Mucosa of stomach (tissue), 1 donor: ENCODE results near the gene FGFR4.

Experiments
- H3K27me3 ChIP-seq: one replicate; pipeline ENCODE4 v1.7.0; 2013; ENCODE audit warnings: mild to moderate bottlenecking, low read length; ENCODE audit not compliant: control insufficient read depth, insufficient read depth
- H3K36me3 ChIP-seq: one replicate; pipeline ENCODE4 v1.7.0; 2013; ENCODE audit warnings: low read length; ENCODE audit not compliant: control insufficient read depth, insufficient read depth
- H3K4me1 ChIP-seq: one replicate; pipeline ENCODE4 v1.7.0; 2013; ENCODE audit warnings: mild to moderate bottlenecking, low read length; ENCODE audit not compliant: control insufficient read depth, insufficient read depth
- H3K4me3 ChIP-seq: one replicate; pipeline ENCODE4 v1.7.0; 2013; ENCODE audit warnings: low read length
- H3K9ac ChIP-seq: one replicate; pipeline ENCODE4 v1.7.0; 2013; ENCODE audit warnings: mild to moderate bottlenecking, low read length, moderate library complexity
- H3K9me3 ChIP-seq: one replicate; pipeline ENCODE4 v1.7.0; 2013; ENCODE audit warnings: mild to moderate bottlenecking, low read length, moderate library complexity; ENCODE audit not compliant: control insufficient read depth
- donor health status: Pancreatic carcinoma.

The FGFR4 gene

DNA sequence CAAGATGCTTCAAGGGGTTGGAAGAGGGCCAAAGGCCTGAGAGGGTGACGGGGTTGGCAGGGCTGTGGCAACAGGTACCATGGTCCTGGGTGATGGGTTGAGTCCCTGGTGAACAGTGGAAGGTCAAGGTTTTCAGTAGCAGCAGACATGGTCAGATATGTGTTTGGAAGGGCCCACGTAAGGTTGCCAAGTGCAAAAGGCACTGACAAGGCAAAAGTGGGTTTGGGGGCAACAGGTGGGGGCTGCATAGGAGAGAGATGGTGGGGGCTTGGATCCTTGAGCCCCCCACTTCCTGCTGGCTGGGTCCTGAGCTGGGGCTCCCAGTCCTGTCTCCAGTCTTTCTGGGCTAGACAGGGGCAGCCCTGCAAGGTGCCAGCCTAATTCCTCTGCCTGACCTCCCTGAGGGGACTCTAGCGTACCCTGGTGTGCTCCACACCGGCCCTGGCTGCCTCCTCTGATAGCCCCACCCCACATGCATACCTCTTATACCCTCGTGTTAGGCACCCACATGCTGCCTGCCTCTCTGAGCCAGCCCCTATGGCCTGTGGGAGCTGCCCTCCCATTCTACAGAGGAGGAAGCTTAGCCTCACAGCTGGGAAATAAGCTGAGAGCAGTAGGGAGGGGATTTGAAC is 26.0 kb downstream of the FGFR4 start:
- no peak overlapping the region for H3K9ac ChIP-seq
- no peak overlapping the region for H3K4me3 ChIP-seq

GRCh38 chr5:177113566-177114424 is 27.1 kb downstream of the FGFR4 start:
- Histone ChIP-seq H3K9me3 (no peaks in the 10 kb centered on the region), H3K27me3 (no peaks in the 10 kb centered on the region), H3K9ac (no peak overlapping the region), H3K4me1 (no peaks in the 10 kb centered on the region), H3K36me3 (no peaks in the 10 kb centered on the region), H3K4me3 (no peak overlapping the region)

More for the DNA sequence above, 26.0 kb downstream of the FGFR4 start:
- H3K9me3 ChIP-seq: no peaks in the 10 kb centered on the region
- H3K27me3 ChIP-seq: no peaks in the 10 kb centered on the region
- H3K4me1 ChIP-seq: no peaks in the 10 kb centered on the region
- no peaks in the 10 kb centered on the region for H3K36me3 ChIP-seq

GRCh38 chr5:177116631-177117373 is 30.1 kb downstream of the FGFR4 start:
- Histone ChIP-seq H3K4me3 (no peak overlapping the region), H3K36me3 (no peaks in the 10 kb centered on the region), H3K9ac (no peak overlapping the region), H3K4me1 (no peaks in the 10 kb centered on the region), H3K9me3 (no peaks in the 10 kb centered on the region), H3K27me3 (no peaks in the 10 kb centered on the region)

DNA sequence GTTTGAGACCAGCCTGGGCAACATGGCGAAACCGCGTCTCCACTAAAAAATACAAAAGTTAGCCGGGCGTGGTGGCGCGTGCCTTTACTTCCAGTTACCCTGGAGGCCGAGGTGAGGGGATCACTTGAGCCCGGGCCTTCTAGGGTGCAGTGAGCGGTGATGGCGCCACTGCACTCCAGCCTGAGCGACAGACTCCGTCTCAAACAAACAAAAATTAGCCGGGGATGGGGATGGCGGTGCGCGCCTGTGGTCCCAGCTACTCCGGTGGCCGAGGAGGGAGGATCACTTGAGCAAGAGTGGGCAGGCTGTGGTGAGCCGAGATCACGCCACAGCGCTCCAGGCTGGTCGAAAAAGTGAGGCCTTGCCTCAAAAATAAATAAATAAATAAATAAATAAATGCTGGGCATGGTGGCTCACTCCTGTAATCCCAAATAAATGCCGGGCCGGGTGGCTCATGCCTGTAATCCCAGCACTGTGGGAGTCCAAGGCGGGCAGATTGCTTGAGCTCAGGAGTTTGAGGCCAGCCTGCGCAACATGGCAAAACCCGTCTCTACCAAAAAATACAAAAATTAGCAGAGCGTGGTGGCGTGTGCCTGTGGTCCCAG is 30.8 kb downstream of the FGFR4 start:
- H3K9ac ChIP-seq: no peak overlapping the region
- no peaks in the 10 kb centered on the region for H3K9me3 ChIP-seq
- H3K36me3 ChIP-seq: no peaks in the 10 kb centered on the region
- no peaks in the 10 kb centered on the region for H3K27me3 ChIP-seq
- H3K4me3 ChIP-seq: no peak overlapping the region
- H3K4me1 ChIP-seq: no peaks in the 10 kb centered on the region

- Histone ChIP-seq H3K36me3 (no peaks in the 10 kb centered on the region), H3K9ac (no peak overlapping the region), H3K4me3 (no peak overlapping the region), H3K27me3 (no peaks in the 10 kb centered on the region), H3K4me1 (no peaks in the 10 kb centered on the region), H3K9me3 (no peaks in the 10 kb centered on the region)
These were observed 35.9 kb downstream of the FGFR4 start for GRCh38 chr5:177122566-177122965.

- H3K4me1 ChIP-seq: no peaks in the 10 kb centered on the region
- H3K4me3 ChIP-seq: no peak overlapping the region
- H3K9me3 ChIP-seq: no peaks in the 10 kb centered on the region
- no peaks in the 10 kb centered on the region for H3K36me3 ChIP-seq
- H3K9ac ChIP-seq: no peak overlapping the region
- no peaks in the 10 kb centered on the region for H3K27me3 ChIP-seq
These were observed 37.2 kb downstream of the FGFR4 start for GRCh38 chr5:177123789-177124485.

GRCh38 chr5:177124486-177124991 is 37.8 kb downstream of the FGFR4 start:
- no peaks in the 10 kb centered on the region for H3K36me3 ChIP-seq
- no peaks in the 10 kb centered on the region for H3K27me3 ChIP-seq
- no peak overlapping the region for H3K4me3 ChIP-seq
- H3K4me1 ChIP-seq: no peaks in the 10 kb centered on the region
- H3K9me3 ChIP-seq: no peaks in the 10 kb centered on the region
- H3K9ac ChIP-seq: no peak overlapping the region

GRCh38 chr5:177126771-177127170 is 40.1 kb downstream of the FGFR4 start:
- H3K9me3 ChIP-seq: no peaks in the 10 kb centered on the region
- no peak overlapping the region for H3K4me3 ChIP-seq
- no peaks in the 10 kb centered on the region for H3K4me1 ChIP-seq
- no peaks in the 10 kb centered on the region for H3K36me3 ChIP-seq
- no peaks in the 10 kb centered on the region for H3K27me3 ChIP-seq
- no peak overlapping the region for H3K9ac ChIP-seq

GRCh38 chr5:177128551-177128981 is 41.9 kb downstream of the FGFR4 start:
- Histone ChIP-seq H3K9ac (no peak overlapping the region), H3K4me1 (peaks cover 4% of the 10 kb centered on the region), H3K36me3 (no peaks in the 10 kb centered on the region), H3K9me3 (no peaks in the 10 kb centered on the region), H3K4me3 (no peak overlapping the region), H3K27me3 (no peaks in the 10 kb centered on the region)

DNA sequence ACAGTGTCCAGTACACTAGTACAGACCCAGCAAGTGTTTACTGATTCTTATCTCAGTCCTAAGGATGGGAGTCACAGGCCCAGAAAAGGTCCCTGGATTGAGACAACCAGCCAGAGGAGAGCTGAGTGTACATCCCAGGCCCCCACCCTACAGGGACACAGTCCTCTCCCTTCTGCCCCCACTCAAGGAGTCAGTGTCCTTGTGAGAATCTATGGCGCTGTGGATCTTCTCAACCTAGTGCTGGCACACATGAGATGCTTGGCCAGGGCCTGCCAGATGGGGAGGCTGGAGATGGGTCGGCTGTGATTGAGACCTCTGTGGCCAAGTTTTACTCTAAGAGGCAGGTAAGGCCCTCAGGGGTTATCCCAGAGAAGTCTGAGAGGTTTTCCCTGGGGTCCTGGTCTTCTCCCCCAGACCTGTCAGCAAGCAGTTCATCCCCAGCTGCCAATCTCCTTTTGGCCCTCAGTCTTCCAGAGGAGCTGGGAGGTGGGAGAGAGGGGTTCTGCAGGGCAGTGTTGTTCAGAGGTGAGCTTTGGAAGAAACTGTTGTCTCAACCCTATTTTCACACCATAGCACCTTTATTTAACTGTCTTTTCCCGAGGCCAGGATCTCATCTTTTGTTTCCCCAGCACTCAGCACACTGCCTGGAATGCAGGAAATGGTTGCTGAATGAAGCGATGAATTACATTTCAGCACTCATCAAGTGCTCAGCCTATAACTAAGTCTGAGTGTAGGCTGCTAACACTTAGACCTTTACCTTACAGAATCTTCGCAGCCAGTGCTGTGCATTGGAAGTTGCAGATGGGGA is 43.7 kb downstream of the FGFR4 start:
- no peak overlapping the region for H3K9ac ChIP-seq
- H3K36me3 ChIP-seq: no peaks in the 10 kb centered on the region
- H3K27me3 ChIP-seq: no peaks in the 10 kb centered on the region
- H3K9me3 ChIP-seq: no peaks in the 10 kb centered on the region
- peaks cover 15% of the 10 kb centered on the region for H3K4me1 ChIP-seq
- H3K4me3 ChIP-seq: no peak overlapping the region

- no peaks in the 10 kb centered on the region for H3K36me3 ChIP-seq
- peaks cover 19% of the 10 kb centered on the region for H3K4me1 ChIP-seq
- H3K27me3 ChIP-seq: no peaks in the 10 kb centered on the region
- H3K9me3 ChIP-seq: no peaks in the 10 kb centered on the region
- no peak overlapping the region for H3K4me3 ChIP-seq
- no peak overlapping the region for H3K9ac ChIP-seq
These were observed 44.3 kb downstream of the FGFR4 start for GRCh38 chr5:177131019-177131320.
